T1000 (cell line): ENCODE data around the gene NDUFS7.

ENCODE experiments used
- DNase-seq: peaks from one replicate; lab custom pipeline; 2025; ENCODE audit warnings: mixed read lengths; lab: John Stamatoyannopoulos, UW

The NDUFS7 gene

DNA sequence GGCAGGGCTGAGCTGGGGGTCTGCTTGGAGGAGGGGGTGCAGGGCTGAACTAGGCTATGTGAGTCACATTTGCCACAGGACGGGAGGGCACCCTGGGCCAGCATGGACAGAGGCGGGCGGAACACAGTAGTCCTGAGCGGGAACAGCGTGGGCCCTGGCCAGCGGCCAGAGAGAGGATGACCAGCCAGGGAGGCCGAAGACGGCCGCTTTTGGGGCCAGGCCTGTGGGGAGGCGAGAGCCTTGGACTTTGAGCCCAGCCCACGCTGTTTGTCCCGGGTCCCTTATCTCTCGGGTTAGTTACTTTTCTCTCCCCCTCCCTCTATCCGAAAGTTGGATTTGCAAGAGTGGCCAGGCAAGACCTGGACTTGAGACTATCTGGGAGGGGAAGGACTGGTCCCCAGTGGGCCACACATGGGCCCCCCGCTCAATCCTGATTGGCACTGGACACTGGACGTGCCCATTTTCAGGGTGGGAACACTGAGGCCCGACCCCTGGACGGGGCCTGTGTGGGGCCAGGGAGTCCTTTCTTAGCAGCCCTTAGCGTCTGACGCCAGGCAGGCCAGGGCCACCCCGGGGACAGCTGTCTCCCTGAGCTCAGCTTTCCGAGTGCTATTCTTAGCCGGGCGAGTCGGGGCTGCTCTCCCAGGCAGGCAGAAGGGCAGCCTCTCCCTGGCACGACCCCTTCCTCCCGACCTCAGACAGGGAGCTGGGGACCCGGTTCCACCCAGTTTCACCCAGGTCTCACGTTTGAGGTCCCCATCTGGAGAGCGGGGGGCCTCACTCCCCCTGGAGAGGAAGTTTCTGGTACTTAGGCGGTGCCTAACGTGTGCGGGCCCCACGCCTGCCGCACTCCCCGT, 16.8 kb downstream of the NDUFS7 start:
- DNase-seq: no peak

DNA sequence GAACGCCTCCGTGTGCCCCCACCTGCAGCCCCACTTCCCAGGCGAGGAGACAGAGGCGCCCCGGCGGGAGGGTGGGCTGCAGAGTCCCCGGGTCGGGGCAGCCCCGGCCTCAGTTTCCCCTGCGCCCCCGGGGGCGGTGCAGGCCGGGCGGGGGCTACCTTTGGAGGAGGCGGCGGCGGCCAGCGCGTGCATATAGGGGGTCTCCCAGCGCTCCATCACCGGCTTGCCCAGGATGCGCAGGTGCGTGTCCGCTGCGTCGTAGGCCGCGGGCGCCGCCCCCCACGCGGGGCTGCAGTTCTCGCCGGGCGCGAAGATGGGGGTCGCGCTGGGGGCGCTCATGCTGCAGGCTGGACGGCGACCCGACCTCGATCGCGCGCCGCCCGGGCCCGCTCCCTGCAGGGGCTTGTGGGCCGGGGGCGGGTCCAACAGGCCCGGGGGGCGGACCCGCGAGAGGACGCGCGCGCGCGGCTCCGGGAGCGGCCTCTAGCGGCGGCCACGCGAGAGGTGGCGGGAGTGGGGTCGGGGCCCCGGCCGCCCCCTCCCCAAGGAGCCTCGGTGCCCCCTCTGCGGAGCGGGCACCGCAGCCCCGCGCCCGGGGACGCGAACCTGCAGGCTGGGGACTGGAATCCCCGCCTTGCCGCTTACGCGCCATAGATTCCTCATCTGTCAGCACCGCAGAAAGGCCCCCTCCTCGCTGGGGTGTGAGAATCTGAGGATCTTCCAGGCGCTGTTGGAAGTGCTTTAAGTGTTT, 17.6 kb downstream of the NDUFS7 start, which contains the start of gene GAMT:
GAMT (minus strand) TSS at position 405 of the 751 bp plus-strand sequence; CDS start at position 339, 66 bp downstream.
- no peak for DNase-seq

DNA sequence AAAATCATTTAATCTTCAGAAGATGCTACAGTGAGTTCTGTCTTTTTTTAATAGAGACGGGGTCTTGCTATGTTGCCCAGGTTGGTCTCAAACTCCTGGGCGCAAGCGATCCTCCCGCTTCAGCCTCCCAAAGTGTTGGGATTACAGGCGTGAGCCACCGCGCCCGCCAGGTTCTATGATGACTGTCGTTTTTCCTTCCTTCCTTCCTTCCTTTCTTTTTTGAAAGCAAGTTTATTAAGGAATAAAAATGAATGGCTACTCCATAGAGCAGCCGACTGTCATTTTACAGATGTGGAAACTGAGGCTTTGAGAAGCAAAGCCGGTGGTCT, 18.1 kb downstream of the NDUFS7 start:
- no peak for DNase-seq

- no peak for DNase-seq
Measured at GRCh38 chr19:1402411-1403070, 18.8 kb downstream of the NDUFS7 start.

GRCh38 chr19:1406774-1407527, 23.2 kb downstream of the NDUFS7 start:
- DNase-seq: peak; percentile 100

DNA sequence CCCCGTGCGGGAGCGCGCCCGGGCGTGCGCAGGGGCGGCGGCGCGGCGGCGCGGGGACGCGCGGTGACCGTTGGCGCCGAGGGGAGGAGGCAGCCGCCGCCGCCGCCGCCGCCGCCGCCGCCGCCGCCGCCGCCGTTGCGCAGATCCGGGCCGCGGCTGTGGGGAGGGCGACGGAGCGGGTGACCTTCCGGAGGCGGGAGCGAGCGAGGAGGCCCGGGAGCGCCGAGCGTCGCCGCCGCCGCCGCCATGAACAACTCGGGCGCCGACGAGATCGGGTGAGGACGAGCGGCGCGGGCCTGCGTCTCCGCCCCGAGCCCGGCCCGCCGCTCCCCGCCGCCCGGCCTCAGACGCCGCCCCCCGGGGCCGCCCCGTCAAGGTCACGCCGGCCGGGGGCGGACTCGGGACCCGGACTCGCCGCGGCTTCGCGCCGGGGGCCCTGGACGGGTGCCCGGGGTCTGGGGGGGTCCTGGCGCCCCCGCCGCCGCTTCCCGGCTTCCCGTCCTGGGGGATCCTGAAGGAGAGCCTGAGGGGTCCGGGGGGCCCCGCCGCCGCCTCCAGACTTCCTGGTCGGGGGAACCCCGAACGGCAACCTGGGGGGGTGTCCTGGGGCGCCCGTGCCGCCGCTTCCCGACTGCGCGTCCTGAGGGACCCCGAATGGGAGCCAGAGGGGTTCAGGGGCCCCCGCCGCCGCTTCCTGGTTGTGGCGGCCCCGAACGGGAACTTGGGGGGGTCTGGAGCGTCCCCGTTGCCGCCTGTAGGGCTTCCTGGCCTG, 24.0 kb downstream of the NDUFS7 start, which contains the start of gene DAZAP1:
DAZAP1 (plus strand) TSS at position 59 of the 772 bp plus-strand sequence; CDS start at position 247, 188 bp downstream.
- no peak for DNase-seq

DNA sequence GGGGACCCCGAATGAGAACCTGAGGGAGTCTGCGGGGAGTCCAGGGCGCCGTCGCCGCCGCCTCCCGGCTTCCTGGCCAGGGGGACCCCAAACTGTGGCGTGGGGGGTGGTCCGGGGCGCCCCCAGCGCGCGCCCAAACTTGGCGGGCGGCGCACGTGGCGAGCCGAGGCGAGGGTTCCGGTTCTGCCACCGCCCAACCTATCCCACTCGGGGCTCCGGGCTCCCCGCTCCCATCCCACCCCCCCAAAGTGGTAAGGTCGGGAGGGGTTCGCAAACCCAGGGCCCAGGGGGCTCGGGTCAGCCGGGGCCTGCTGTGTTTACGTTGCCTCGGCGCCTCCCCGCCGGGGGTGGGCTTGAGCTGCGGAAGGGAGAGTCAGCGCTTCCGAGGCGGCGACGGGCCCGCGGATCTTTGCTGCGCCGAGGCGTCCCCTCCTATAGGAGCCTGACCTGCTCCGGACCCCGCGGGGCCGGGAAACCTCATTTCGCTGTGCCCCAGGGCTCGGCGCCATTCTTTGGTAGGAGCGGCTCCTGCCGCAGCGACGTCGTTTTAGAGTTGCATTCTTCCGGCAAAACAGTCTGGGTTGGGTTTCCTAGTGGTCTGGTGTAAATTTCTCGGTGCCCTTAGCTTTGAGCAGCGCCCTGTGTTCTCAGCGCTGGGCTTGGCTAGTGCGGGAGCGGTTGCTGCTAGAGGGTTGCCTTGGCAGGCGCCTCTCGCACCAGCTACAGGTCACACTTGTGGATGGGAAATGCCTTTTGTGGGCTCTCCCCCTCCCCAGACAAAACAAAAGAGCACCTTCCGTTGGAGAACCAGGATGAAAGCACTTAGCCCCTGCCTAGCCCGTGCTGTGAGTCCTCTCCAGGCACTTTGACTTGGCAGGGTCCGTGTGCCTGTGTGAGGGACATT, 24.8 kb downstream of the NDUFS7 start:
- DNase-seq: no peak

GRCh38 chr19:1409204-1410005, 25.7 kb downstream of the NDUFS7 start:
- no peak for DNase-seq

DNA sequence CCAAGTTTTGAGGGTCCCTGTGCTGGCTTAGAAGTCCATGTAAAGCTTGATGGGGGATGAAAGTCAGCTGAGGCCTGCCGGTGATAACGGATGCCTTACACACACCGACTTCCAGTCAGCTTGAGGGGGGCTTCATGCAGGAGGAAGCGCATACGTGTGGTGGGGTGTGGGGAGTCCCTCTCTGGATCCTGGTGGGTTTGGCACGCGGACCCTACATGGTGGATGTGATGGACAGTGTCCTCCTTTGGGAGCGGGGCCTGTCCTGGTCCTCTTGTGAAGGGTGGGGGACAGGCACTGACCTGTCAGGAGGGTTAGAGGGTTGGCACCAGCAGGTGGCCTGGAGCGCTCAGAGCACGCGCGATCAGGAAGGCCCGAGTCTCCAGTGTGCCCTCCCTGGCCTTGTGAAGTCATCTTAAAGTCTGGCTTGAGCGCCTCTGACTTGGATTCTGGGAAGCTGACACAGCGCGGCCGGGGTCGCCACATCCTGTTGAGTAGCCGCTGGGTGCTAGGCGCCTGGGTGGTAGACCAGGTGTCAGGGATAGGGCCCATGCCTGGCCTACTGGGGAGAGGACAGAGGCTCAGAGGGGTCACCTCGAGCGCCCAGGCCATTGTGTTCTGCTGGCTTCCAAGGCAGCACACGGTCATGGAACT, 26.6 kb downstream of the NDUFS7 start:
- DNase-seq: no peak

- no peak for DNase-seq
Measured at GRCh38 chr19:1410789-1411188, 27.1 kb downstream of the NDUFS7 start.

DNA sequence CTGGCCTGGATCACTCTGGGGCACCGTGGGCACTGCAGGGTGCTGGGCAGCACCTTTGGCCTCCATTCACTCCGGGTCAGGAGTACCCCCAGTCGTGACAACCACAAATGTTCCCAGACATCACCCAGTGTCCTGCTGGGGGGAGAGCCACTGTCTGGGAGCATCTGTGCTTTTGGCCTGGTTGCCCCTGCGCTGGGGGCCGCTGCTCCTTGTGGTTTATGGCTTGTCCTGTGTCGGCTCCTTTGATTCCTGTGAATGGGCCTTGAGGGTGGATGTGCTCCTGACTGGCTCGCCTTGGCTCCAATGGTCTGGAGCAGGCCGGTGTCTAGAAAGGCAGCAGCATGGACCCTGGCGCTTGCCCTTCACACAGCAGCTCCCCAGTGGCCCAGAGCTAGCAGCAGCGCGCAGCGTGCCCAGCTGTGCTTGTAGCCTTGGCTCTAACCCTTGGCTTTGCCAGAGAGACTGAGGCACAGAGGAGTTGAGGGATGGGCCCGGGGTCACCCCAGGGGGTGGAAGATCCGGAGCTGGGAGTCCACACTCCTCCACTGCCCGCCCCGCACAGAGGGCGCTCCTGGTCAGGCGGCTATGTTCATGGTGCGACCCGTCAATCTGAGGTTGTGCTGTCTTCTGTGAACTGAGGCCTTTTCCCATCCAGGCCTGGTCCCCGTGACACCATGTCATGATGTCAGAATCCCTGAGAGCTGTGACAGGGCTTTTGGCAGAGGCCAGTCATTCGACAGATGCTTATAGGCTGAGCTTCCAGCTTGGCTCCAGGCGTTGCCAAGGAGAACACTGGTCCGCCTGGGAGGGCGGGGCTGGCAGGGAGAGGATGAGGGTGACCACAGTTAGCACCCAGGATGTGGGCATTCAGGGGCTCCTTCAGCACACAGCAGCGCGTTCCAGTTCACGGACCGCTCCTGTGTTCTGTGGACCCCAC, 27.8 kb downstream of the NDUFS7 start:
- no peak for DNase-seq

- no peak for DNase-seq
Measured at GRCh38 chr19:1412323-1412923, 28.7 kb downstream of the NDUFS7 start.

- no peak for DNase-seq
Measured at GRCh38 chr19:1412995-1413800, 29.5 kb downstream of the NDUFS7 start.

DNA sequence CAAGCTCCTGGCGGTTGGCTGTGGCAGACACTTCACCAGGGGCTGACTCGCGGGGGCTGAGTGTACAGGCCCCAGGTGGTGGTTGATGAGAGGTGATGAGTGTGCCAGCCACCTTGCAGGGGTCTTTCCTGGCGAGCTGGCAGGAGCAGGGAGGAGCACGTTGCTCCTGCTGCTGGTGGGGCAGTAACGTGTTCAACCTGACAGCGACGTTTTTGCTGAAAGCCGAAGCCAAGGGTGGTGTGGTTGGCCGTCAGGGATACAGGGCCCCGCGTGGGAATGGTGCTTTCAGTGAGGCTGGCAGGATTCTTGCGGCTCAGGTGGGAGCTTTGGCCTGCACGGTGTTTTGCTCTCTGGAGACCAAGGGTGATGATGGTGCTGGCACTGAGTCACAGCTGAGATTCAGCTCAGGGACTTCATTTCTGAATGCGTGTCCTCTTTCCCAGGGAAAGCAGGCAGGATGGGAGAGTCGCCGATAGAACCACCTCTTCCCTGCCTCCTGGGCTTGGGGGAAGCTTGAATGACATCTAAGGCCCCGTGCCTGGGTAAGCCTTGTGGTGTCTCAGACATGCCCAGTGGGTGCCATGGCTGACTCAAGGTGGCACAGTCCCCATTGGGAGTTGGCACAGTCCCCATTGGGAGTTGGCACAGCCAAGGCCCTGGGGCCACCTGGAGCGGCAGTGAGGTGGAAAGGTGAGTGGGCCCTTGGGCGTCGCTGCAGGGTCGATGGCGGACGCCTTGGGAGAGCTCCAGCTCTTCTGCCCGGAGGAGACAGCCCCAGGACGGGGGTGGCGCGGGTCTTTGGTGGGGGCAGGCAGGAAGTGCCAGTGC, 32.5 kb downstream of the NDUFS7 start:
- DNase-seq: no peak

GRCh38 chr19:1417145-1417544, 33.4 kb downstream of the NDUFS7 start:
- no peak for DNase-seq
